NCI-H748 (cell line): ENCODE data around the gene CBARP.

ENCODE experiments used
- DNase-seq: peaks from one replicate; lab custom pipeline; 2025; ENCODE audit not compliant: unreplicated experiment; lab: John Stamatoyannopoulos, UW

The CBARP gene

DNA sequence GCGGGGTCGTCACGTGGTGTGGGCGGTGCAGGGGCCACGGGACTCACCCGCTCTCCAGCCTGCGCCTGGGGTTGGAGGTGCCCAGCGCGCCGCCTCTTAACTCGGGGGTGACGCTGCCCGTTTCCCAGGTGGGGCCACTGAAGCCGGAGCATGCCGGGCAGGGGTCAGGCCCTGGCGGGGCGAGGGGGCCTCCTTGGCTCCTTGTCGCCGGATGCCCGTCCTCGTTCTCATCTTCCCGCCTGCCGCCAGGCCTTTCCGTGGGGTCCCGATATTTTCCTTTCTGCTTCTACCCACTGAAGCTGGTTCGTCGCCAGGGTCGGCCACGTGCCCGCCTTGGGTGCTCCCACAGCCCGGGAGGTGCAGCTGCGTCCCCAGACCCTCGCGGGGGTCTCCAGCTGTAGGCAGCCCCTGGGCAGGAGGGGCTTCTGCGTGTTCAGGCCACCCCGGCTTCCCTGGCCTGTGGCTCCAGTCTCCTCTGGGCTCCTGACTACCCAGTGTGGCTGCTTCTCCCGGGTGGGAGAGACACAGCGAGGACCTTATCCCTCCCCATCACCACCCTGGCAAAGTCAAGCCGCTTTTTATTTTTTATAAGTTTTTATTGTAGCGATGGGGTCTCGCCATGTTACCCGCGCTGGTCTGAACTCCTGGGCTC is 38.3 kb upstream of the CBARP start:
- no peak for DNase-seq

DNA sequence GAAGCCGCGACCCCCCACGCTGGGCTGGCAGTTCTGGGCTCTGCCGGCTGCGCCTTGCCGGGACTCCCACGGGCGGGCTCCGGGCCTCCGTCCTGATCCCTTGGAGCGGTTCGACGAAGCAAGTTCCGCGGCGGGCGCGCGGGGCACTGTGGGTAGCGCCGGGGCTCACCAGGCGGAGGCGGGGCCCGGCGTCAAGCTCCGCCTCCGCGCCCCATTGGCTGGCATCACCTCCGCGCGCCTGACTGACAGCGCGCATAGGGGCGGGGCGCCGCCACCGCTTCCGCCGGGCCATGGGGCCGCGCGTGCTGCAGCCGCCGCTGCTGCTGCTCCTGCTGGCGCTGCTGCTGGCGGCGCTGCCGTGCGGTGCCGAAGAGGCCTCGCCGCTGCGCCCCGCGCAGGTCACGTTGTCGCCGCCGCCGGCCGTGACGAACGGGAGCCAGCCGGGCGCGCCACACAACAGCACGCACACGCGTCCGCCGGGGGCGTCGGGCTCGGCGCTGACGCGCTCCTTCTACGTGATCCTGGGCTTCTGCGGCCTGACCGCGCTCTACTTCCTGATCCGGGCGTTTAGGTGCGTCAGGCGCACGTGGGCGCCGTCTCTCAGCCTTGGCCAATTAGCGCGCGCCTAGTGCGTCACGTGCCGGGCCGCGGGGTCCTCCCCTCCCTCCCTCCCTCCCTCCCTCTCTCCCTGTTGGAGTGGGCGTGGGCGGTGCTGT is 37.6 kb upstream of the CBARP start, which contains the start of gene FAM174C:
FAM174C (plus strand) TSS at position 271 of the 716 bp plus-strand sequence; CDS start at position 291, 20 bp downstream.
- peak; percentile 95 for DNase-seq

DNA sequence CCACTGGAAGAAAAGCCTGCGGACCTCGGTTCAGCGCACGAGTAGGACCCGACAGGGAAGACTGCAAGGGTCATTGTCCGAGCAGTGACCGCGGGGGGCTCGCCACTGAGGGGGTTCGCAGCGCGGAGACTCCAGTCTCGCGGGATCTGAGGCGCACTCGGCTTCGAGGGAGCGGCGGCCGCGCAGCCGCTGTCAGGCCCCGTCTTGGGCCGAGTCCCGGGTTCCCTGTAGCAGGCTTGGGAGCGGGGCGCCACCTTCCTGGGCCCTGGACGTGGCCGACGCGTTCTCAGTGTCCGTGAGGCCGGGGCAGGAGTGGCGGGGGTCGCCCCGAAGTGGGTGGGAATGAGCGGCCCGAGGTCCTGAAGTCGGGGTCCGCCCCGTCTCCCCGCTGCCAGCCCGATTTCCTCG is 37.1 kb upstream of the CBARP start:
- peak; percentile 26 for DNase-seq

DNA sequence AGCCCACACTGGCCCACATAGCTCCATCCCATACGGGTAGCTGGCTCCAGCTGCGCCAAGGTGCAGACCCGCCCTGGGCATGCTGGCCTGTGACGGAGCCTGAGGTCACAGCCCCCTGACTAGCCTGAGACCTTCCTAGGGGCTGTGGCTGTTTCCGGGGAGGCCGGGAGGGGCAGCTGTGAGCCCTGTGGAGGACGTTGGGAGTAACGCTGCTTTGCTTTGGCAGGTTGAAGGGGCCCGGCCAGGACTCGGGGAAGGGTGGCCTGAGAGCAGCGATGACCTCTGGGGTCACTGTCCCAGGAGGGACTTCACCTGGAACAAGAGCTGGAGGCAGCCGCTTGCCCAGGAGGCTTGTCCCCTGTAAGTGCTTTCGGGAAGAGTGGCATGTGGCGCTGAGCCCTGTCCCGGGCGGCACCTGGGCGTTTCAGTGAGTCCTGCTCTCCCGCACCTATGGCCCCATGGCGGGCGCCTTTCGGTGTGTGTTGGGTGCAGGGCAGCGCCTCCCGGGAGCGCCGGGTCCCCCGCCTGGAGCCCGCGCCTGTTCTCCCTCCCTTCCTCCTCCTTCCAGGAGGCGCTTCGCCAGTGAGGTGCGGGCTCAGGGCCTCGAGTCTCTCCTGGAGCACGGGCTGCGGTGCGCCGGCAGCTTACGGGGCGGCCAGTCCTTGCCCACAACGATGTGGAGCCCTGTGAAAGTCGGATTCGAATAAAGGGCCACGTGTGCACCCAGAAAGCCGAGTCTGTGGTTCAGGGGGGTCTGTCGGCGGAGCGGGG is 36.5 kb upstream of the CBARP start:
- DNase-seq, result no peak

DNA sequence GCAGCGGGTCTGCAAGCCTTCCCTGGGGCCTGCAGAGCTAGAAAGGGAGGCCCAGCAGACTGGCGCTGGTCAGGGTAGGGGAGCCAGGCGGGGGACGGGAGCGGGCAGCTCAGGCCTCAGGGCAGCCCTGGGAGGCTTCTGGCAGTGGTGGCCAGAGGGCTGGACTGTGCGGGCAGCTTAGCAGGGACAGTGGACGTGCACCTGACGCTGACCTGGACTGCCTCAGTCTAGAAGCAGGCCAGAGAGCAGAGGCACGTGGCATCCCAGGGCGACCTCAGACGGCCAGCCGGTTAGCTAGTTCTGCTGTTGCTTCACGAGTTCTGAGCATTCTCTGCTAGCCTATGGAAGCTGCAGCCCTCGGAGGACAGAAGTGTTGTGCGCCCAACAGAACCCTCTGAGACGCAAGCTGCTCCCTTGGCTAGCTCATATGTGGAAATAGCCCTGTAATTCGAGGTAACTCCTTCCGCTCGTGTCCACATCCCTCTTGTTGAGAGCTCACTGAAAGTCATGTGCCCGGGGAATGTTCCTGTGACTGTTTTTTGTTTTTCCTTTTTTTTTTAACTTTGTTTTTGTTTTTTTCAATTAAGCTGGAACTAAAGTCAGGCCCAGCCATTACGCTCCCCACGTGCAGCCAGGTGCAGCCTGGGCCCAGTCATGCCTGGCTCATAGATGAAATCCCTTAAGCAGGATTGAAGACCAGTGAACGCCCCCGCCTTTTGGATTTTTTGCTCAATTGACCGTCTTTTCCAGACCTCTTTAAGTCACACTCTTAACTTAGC is 35.6 kb upstream of the CBARP start:
- no peak for DNase-seq

DNA sequence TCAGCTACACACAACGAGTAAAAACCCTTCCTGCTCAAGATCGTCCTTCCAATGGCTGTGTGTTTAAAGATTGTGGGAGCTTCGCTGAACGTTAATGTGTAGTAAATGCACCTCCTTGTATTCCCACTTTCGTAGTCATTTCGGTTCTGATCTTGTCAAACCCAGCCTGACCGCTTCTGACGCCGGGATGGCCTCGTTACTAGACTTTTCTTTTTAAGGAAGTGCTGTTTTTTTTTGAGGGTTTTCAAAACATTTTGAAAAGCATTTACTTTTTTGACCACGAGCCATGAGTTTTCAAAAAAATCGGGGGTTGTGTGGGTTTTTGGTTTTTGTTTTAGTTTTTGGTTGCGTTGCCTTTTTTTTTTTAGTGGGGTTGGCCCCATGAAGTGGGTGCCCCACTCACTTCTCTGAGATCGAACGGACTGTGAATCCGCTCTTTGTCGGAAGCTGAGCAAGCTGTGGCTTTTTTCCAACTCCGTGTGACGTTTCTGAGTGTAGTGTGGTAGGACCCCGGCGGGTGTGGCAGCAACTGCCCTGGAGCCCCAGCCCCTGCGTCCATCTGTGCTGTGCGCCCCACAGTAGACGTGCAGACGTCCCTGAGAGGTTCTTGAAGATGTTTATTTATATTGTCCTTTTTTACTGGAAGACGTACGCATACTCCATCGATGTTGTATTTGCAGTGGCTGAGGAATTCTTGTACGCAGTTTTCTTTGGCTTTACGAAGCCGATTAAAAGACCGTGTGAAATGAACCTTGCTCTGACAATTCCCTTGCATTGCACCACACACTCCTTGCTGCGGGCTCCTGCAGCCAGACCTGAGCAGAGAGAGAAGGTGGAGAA is 34.8 kb upstream of the CBARP start:
- no peak for DNase-seq

DNA sequence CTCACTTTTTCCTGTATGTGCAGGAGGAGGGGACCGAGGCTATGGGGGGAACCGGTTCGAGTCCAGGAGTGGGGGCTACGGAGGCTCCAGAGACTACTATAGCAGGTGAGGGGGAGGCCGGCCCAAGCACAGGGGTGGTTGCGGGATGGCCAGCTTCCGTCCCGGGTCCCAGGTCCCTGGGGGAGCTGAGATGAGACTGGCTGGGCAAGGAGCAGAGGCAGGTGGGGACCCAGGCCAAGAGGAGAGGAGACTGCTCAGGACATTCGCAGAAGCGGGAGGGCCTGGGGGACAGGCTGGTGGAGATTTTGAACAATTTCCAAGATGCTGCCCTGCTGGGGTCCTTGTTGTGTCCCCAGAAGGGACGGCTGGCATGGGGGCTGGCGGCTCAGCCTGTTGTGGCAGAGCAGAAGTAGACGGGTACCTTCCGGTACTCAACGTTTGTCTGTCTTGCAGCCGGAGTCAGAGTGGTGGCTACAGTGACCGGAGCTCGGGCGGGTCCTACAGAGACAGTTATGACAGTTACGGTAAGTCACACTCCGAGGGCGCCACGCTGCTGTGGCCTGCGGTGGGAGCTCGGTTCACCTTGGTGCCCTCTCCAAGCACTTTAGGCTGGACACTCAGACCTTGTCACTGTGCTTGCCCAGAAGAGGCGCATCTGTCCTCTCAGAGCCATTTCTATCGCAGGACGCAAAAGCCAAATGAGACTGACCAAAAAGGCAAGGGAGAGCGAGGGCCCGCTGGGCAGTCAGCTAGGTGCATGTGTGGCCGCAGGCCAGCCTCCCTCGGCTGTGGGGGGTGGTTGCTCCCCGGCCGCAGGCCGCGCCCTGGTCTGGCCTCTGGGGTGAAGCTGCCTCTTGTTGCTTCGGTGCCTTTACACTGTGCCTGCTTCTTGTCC is 34.0 kb upstream of the CBARP start:
- DNase-seq, result no peak

DNA sequence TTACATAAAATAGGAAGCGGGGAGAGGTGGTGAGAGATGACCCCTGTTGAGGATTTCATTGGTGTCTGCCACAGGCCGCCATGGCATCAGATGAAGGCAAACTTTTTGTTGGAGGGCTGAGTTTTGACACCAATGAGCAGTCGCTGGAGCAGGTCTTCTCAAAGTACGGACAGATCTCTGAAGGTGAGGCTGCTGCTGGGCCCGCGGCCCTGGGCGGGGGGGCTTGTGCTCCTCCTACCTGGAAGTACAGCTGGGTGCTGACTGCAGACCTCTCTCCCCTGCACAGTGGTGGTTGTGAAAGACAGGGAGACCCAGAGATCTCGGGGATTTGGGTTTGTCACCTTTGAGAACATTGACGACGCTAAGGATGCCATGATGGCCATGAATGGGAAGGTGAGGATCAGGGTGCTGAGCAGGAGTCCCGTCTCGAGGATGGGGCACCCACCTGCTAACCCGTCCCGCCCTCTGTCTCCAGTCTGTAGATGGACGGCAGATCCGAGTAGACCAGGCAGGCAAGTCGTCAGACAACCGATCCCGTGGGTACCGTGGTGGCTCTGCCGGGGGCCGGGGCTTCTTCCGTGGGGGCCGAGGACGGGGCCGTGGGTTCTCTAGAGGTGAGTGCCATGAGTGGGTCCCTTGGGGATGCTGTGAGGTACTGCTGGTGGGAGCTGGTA is 33.2 kb upstream of the CBARP start:
- DNase-seq, result no peak

DNA sequence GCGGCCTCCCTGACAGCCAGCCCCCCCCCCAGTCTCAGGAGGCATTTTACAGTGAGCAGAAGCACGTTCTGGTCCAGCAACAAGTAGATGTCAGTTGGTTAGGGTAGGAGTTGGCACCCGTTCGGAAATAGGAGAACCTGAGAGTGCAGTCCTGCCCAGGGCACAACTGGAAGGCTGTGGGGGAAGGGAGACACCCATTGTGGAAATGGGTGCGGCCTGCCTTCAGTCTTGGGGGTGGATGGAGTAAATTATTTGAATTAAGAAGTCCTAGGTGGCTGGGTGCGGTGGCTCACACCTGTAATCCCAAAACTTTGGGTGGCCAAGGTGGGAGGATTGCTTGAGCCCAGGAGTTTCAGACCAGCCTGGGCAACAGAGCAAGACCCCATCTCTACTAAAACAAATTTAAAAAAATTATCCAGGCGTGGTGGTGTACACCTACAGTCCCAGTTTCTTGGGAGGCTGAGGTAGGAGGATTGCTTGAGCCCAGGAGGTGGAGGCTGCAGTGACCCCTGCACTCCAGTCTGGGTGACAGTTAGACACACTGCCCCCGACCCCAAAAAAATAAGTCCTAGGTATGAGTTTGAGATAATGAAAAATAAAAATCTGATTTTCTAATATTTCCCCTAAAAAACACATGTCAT is 32.5 kb upstream of the CBARP start:
- DNase-seq, result no peak

DNA sequence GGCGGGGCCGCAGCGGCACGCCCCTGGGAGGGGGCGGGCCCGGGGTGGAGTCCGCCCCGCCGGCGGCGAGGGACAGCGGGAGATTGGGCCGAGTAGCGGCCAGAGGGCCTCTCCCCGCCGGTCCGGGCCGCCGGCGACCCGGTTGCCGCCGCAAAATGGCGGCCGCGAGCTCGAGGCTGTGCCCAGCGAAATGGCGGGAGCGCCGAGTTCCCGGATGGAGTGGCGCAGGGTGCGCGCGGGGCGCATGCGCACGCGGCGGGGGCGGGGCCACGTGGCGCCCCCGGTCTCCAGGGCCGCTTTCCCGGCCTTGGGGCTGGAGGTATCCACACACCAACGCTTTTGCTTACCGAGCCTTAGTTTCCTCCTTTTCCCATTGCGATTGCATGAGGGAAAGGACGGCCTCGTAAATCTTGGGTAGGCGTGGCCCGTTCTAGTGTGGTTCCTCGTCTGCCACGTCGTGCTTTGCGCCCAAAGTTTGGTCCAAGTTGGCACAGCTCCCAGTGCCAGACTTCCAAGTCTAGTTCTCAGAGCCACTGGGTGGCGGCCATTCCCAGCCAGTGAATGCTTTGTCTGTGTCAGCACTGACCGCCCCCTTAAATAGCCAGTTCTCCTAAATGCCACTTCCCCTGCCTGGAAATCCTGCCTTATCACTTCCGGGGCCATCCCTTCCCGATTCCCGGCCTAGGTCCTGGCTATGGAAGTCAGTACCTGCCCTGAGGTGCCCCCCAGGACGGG is 31.8 kb upstream of the CBARP start:
- DNase-seq, result peak; percentile 85

DNA sequence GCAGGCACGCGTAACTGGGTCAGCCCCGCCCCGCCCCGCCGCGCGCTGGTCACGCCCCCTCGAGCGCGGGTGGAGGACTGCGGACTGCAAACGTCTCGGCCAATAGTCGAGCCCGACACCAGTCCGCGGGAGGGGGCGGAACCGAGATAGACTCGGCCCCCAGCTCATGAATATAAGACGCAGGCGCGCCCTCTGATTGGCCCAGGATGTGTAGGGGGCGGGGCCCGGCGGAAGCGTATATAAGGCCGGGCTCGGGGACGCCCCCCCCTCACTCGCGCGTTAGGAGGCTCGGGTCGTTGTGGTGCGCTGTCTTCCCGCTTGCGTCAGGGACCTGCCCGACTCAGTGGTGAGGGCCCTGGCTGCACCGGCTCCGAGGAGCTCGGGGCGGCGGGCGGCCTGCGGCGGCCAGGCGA is 31.3 kb upstream of the CBARP start, which contains the start of gene CIRBP:
CIRBP (plus strand) TSS at position 268 of the 413 bp plus-strand sequence. CDS start 1,602 bp downstream, outside the sequence.
- peak; percentile 96 for DNase-seq

DNA sequence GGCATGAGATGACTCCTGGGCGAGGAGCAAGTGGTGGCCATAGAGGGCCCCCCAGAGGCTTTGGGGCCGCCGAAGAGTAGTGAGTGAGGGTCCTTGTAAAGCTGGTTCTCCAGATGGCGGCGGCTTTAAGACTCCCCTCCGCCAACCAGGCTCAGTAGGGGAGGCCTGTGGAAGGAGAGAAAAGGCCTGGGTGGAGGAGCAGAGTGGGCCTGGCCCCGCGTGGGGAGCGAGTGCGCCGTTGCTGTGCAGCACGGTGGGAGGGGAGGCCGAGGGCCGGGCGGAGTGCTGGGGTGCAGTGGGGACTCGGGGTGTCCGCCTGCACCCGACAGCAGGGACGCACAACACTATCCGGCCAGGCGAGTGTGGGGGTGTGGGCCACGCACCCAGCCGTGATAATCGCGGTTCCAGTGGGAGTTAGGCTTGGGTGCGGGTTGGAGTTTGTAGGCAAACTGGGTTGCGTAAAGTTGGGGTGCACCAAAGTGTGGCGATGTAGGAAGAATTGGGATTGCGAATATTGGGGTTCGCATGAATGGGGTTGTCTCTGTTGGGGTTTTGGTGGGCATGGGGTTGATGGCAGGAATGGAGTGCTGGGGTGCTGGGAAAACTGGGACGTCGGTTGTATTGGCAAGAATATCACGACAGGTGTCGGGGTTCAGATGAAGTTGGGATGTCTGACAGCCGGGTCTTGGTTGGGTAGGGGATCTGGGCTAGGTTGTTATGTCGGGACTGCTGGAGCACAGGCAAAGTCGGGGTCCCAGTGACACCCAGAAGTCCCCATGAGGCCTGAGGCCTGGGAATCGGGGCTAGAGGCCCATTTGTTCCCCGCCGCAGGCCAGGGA is 30.6 kb upstream of the CBARP start:
- no peak for DNase-seq

DNA sequence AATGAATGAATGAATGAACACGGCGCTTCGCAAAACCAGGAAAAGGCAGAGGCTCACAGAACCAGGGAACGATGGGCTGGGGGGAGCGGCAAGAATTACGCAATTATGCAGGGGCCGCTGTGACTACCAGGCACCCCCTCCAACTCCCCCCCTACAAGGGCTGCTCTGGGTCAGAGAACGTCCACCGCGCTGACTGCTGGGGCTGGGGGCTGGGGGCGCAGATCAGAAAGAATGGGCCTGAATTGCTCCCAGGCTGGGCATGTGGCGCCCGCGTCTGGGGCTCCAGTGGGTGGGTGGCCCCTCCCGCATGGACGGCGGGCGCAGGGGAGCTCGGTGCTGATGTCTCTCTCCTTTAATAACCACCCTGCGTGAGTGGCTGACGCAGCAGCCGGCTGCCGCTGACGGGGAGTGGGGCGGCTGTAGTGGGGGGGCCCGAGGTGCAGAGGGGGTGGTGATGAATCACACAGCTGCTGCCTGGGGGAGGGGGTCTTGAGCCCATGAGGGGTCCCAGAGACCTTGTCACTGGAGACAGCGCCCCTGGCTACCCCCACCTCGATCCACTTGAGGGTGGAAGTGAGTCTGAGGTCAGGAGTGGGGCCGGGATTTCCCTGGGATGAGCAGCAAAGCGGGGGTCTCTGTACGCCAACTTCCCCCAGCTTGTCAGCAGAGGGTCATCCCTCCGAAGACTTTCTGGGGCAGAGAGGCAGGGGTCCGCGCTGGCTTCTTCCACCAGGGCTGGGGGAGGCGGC is 29.8 kb upstream of the CBARP start:
- DNase-seq, result no peak

DNA sequence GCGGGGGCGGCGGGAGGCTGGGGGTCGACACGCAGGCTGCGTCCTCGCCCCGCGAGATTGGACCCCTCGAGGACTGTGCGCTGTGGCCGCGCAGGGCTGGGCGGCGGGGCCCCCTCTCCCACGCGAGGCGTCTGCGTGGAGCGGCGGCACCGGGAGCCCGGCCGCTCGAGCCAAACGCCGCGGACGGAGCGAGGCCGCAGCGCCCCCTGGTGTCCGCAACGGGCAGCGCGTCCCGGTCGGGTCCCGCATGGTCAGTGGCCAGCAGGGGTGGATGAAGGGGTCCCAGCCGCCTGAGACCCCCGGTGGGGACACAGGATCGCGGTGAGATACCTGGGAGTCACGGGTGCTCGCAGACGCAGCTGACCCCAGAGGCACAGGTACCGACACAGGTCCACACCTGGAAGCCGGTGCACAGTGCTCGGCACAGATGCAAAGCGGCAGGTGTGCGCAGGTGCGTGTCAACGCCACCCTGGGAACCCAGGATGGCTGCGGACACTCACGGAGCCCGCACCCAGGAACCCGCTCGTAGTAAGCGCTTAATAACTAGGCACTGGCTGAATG is 29.2 kb upstream of the CBARP start:
- peak; percentile 65 for DNase-seq

DNA sequence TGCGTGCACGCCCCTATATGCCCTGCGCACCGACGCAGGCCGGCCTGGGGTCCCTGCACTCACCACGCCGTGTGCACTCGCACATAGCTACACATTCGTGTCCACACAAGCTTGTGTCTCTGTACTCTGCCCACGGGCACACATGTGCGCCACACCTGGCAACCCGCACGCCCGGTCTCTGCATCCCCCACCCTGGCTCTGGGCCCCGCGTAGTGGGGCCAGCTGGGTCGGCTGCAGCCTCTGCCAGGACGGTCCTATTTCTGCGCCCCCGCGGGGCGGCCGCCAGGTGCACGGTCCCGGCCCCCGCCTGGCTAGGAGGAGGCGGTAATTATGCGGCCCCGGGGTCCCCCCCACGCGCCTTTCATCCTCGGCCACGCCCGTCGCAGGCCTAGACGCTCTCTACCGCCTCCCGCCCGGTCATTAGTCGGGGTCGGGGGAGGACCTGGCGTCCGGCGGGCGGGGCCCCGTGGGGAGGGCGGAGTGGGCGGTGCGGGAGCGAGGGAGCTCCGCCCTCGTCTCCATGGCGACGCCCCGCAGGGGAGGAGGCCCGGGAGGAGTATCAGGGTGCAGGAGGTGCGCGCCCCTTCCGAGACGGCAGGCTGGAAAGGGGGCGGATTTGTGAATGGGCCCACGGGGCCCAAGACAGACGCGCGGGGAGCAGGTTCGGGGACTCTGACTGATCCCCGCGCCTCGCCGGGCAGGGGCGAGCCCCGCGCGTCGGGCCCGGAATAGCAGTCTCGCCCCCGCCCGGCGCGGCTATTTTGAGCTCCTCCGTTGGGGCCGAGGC is 28.5 kb upstream of the CBARP start:
- DNase-seq, result peak; percentile 87
